Ascending aorta (tissue), 2 donors: Measurements from ENCODE around the gene PLXDC1. TPM values are rescaled to one million over a fixed set of nuclear protein-coding genes. Genes with fewer than 3 reads are reported as not detected.

Experiments
- DNase-seq, 2 donors: peaks; one replicate each; pipeline ENCODE4 v3.0.0-alpha.2; 2019; ENCODE audit warnings: low spot score in 2 of 2
- H3K27ac ChIP-seq, 2 donors: fragments of 200-600 bp; sonication (generic); one replicate each; pipeline ENCODE4 v1.5.1; 2016 to 2017; ENCODE audit warnings: mild to moderate bottlenecking in 1 of 2
- H3K27me3 ChIP-seq: fragments of 200-600 bp; sonication (generic); one replicate; pipeline ENCODE4 v1.5.1; 2017
- H3K36me3 ChIP-seq, 2 donors: fragments of 200-600 bp; sonication (generic); one replicate each; pipeline ENCODE4 v1.5.1; 2016
- H3K4me1 ChIP-seq, 2 donors: fragments of 200-600 bp; sonication (generic); one replicate each; pipeline ENCODE4 v1.5.1; 2016 to 2017; ENCODE audit warnings: mild to moderate bottlenecking in 1 of 2
- H3K4me3 ChIP-seq, 2 donors: fragments of 200-600 bp; sonication (generic); one replicate each; pipeline ENCODE4 v1.5.1; 2016 to 2017; ENCODE audit warnings: mild to moderate bottlenecking in 1 of 2
- H3K9me3 ChIP-seq, 2 donors: fragments of 200-600 bp; sonication (generic); one replicate each; pipeline ENCODE4 v1.5.1; 2016
- CTCF ChIP-seq, 3 experiments: fragments of 200-600 bp in 2 of 3; fragments of 450-650 bp in 1 of 3; sonication (generic) in 2 of 3; IDR thresholded peaks; one replicate each; pipeline ENCODE4 v1.5.1; 2016 to 2019; ENCODE audit warnings: antibody characterized with exemption in 3 of 3, mild to moderate bottlenecking in 1 of 3, moderate library complexity in 1 of 3
- intact Hi-C: fragments of 100-400 bp; cut with DNase I; formaldehyde crosslinking; loops from one replicate; pipeline ENCODE4 v1.15.1; 2023
- total RNA-seq: library from RNA; depleted of rRNA; stranded (reverse); fragments of >200 nt; gene quantifications from one replicate; pipeline ENCODE4 v1.1.0, GENCODE V29; 2016

Gene PLXDC1
- total RNA-seq, 1 donor from 2014 or later, result 23.8 TPM

- TF ChIP-seq CTCF (IDR thresholded peaks at IDR 0.05), result no peak
- H3K9me3 ChIP-seq, result no peaks in the 10 kb centered on the region
- no peak for DNase-seq
- no peak overlapping the region for H3K4me3 ChIP-seq
- intact Hi-C loops, result no loop called here
- no peaks in the 10 kb centered on the region for H3K27me3 ChIP-seq
- peaks cover 91 to 96% of the 10 kb centered on the region in 2 donors for H3K36me3 ChIP-seq
- H3K4me1 ChIP-seq, result no peaks in the 10 kb centered on the region
- H3K27ac ChIP-seq, result no peak overlapping the region
Observed at GRCh38 chr17:39186481-39187002, 35.1 kb upstream of the PLXDC1 start.

GRCh38 chr17:39183720-39184119, 32.3 kb upstream of the PLXDC1 start:
- Histone ChIP-seq H3K36me3 (peaks cover 70 to 86% of the 10 kb centered on the region in 2 donors), H3K27me3 (no peaks in the 10 kb centered on the region), H3K4me3 (no peak overlapping the region), H3K4me1 (no peaks in the 10 kb centered on the region), H3K27ac (no peak overlapping the region), H3K9me3 (no peaks in the 10 kb centered on the region)
- no peak for TF ChIP-seq CTCF (IDR thresholded peaks at IDR 0.05)
- DNase-seq, result no peak
- intact Hi-C loops, result no loop called here

GRCh38 chr17:39183045-39183444, 31.6 kb upstream of the PLXDC1 start:
- H3K36me3 ChIP-seq, result peaks cover 65 to 80% of the 10 kb centered on the region in 2 donors
- TF ChIP-seq CTCF (IDR thresholded peaks at IDR 0.05), result no peak
- intact Hi-C loops, result no loop called here

GRCh38 chr17:39181303-39181702, 29.9 kb upstream of the PLXDC1 start:
- intact Hi-C loops, result no loop called here
- Histone ChIP-seq H3K4me3 (no peak overlapping the region), H3K36me3 (peaks cover 64 to 78% of the 10 kb centered on the region in 2 donors), H3K27me3 (no peaks in the 10 kb centered on the region), H3K27ac (no peak overlapping the region), H3K4me1 (no peaks in the 10 kb centered on the region), H3K9me3 (no peaks in the 10 kb centered on the region)
- no peak for DNase-seq
- TF ChIP-seq CTCF (IDR thresholded peaks at IDR 0.05), result no peak

More at GRCh38 chr17:39183045-39183444, 31.6 kb upstream of the PLXDC1 start:
- Histone ChIP-seq H3K4me3 (no peak overlapping the region), H3K27me3 (no peaks in the 10 kb centered on the region), H3K27ac (no peak overlapping the region), H3K4me1 (no peaks in the 10 kb centered on the region), H3K9me3 (no peaks in the 10 kb centered on the region)
- no peak for DNase-seq

- H3K36me3 ChIP-seq, result peaks cover 49 to 63% of the 10 kb centered on the region in 2 donors
- TF ChIP-seq CTCF (IDR thresholded peaks at IDR 0.05), result no peak
- peak overlapping the region in 1 of 2 donors; percentile 9 for H3K27ac ChIP-seq
Observed at GRCh38 chr17:39178536-39178935, 27.1 kb upstream of the PLXDC1 start.

GRCh38 chr17:39177256-39177655, 25.8 kb upstream of the PLXDC1 start:
- no peak for TF ChIP-seq CTCF (IDR thresholded peaks at IDR 0.05)
- Histone ChIP-seq H3K4me3 (no peak overlapping the region), H3K9me3 (no peaks in the 10 kb centered on the region), H3K36me3 (peaks cover 42 to 51% of the 10 kb centered on the region in 2 donors), H3K27ac (no peak overlapping the region), H3K4me1 (peaks cover 0 to 5% of the 10 kb centered on the region in 2 donors), H3K27me3 (no peaks in the 10 kb centered on the region)
- no peak for DNase-seq
- intact Hi-C loops, result no loop called here

More at GRCh38 chr17:39178536-39178935, 27.1 kb upstream of the PLXDC1 start:
- no peaks in the 10 kb centered on the region for H3K27me3 ChIP-seq
- no peak for DNase-seq
- peaks cover 0 to 5% of the 10 kb centered on the region in 2 donors for H3K4me1 ChIP-seq
- no peaks in the 10 kb centered on the region for H3K9me3 ChIP-seq
- no peak overlapping the region for H3K4me3 ChIP-seq
- intact Hi-C loops, result no loop called here
